Stimulated activated CD8-positive, alpha-beta memory T cell treated with anti-CD3 and anti-CD28 coated beads, Interleukin-12 subunit alpha, Interleukin-12 subunit beta, amount 100 ng/mL, for 24 hours (primary cell): Measurements from ENCODE around the gene PEX11G.

Experiments
- DNase-seq: peaks from one replicate; pipeline ENCODE4 v3.0.0-alpha.2; 2020; ENCODE audit errors: extremely low read depth

The PEX11G gene

DNA sequence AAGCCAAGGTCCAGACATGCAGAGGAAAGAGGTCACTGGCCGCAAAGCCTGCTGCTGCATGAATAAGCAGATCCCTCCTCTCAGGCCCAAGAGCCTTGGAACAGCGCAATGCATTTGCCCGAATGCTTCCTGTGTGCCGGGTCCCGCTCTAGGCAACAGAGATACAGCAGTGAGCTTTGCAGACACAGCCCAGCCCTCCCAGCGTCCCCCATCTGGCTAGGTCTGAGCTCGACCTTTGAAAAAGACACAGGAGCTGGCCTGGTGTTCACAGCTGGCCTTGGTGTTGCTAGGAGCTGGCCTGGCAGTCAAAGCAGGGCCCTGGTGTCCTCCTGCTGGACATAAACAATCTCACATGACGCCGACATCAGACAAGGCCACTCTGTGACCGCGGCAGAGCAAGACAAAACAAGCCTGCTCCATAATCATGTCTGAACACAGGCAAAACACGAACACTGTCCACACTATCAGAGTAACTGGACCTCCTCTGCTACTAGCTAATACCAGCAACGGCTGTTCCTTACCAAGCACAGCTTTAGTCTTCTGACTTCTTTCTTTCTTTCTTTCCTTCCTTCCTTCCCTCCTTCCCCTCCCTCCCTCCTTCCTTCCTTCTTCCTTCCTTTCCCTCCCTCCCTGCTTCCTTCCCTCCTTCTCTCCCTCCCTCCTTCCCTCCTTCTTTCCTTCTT lies 5.7 kb upstream of the PEX11G start:
- no peak for DNase-seq

DNA sequence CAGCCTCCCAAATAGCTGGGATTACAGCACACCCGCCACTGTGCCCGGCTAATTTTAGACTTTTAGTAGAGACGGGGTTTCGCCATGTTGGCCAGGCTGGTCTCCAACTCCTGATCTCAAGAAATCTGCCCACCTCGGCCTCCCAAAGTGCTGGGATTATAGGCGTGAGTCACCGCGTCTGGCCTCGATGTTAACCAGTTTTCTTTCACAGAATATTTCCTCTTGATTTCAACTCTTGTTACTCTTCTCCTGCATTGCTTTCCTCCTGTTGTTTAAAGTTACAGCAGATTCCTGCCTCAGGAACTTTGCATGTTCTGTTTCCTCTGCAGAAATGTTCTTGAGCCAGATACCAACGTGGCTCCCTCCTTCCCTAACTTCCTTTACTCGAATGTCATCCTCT lies 3.7 kb upstream of the PEX11G start:
- no peak for DNase-seq

DNA sequence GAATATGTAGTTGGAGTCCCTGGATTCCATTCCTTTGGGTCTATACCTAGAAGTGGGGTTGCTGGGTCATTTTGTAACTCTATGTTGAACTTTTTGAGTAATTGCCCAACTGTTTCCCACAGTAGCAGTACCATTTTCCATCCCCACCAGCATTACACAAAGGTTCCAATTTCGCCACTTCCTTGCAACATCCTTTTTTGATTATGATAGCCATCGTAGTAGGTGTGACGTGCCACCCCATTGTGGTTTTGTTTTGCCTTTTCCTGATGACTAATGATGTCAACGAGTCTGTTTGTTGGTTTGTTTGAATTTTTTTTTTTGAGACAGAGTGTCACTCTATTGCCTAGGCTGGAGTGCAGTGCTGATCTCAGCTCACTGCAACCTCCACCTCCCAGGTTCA lies 3.3 kb upstream of the PEX11G start:
- DNase-seq, result no peak

DNA sequence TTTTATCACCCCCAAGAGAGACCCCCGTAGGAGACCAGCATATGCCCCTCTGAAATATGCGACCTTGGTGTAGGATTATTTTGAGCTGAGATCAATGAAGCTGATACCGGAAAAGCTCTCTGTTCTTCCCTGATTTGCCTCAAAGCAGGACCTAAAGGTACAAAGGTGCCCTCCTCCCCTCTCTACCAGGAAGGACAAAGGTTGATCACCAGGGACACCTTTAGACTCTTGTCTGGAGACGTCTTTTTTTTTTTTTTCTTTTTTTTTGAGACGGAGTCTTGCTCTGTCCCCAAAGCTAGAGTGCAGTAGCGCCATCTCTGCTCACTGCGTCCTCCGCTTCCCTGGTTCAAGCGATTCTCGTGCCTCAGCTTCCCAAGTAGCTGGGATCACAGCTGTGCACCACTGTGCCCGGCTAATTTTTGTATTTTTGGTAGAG lies 792 bp upstream of the PEX11G start:
- DNase-seq, result no peak

DNA sequence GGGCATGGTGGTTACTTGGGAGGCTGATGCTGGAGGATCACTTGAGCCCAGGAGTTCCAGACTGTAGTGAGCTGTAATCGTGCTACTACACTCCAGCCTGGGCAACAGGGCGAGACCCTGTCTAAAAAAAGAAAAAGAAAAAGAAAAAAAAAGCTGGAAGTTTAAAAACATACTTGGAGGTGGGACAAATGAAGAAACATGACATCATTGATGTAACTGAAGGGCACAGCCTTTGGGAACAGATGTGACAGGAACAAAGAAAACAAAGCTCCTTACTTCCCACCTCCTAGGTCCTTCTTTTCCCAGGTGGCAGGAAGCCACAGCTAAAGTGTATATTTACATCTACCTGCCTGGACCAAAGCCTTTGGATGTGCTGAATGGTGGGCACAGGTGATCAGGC lies 1.9 kb downstream of the PEX11G start:
- no peak for DNase-seq

DNA sequence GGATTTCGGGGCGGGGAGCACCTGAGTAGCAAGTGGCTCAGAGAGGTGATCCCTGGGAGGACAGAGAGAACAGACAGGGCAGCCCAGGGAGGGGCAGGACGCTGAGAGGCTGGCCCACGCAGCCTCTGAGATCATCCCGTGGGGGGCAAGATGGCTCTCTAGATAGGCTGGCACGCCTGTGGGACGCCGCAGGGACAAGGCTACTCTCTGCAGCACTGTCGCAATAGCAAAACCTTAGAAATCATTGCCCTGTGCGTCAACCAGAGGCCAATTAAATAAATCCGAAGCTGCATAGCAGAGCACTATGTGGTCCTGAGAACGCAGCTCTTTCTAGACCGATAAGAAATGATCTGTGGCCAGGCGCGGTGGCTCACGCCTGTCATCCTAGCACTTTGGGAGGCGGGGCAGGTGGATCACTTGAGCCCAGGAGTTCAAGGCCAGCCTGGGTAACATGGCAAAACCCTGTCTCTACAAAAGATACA lies 5.1 kb downstream of the PEX11G start:
- no peak for DNase-seq

DNA sequence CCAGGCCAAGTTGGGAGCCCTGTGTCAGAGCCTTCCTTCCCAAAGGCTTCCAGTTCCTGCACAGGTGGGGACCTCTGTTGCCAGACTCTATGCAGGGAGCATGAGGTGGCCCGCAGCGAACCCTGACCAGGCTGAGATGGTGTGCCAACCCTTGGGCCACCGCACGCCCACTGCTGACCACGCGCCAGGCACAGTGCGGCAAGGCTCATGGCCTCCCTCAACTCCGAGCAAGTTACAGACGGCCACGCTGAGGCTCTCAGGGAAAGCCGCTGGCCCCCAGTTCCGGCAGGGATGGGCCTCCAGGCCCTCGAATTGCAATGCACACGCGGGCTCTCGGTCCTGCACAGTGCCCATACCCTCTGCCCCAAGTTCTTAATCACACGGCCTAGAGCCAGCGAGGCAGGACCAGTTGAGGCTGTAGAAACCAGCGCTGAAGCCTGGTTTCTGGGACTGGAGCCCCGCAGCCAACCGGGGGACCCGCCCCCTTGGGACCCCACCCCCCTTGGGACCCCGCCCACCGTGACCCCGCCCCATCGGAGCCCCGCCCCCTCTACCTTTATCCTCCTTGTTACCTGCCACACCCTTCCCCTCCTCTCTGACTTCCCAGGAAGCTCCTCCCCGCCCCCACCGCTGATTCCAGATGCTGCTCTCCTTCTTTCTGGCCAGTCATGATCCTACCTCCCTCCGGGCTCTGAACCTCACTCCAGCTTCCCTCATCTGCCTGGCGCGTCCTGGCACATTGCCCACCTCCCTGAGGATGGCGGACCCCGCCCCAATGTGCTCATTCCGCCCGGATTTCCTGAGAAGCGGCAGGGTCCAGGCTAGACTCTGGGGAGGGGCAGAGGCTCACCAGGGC lies 6.0 kb downstream of the PEX11G start:
- DNase-seq, result no peak

DNA sequence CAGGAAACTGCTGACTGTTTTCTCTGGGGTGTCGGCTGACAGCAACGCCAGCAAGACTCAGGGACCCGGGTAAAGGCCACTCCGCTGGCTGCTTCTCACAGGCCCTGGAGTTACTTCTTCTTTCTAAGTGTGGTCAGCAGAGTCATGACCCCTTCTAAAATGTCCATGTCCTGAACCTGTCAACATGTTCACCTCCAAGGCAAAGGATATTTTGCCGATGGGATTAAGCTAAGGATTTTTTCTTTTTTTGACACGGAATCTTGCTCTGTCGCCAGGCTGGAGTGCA lies 7.9 kb downstream of the PEX11G start:
- DNase-seq, result no peak

DNA sequence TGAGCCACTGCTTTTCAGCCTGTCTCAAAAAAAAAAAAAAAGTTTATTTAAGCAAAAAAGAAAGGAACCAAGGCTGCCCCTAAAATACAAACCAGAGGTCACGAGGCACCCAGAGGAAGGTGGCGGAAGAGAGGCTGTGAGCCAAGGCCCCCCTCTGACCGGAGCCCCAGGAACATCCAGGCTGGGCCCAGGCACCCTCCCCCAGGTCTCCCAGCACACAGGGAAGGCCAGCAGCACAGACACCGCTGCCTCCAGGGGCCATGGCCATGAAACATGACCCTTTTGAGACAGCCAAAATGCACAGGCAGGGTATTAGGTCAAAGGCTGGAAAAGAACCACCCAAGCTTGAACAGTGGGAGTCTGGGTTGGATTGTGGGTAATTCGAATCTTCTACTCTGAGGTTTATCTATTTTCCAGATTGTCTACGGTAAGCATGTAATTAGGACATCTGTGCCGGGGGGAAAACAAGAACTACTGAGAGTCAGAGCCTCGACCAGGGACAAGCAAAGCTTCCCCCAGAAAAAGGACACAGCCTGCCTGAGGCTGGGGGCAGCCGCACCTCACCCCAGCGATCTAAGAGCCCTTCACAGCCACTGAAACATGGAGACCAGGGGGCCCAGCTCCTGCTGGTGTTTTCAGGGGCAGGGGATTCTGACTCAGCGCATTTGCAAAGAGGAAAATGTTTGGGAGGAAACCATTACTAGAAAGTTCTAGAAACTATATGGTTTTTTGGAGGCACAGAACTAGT lies 8.4 kb downstream of the PEX11G start:
- DNase-seq, result no peak

DNA sequence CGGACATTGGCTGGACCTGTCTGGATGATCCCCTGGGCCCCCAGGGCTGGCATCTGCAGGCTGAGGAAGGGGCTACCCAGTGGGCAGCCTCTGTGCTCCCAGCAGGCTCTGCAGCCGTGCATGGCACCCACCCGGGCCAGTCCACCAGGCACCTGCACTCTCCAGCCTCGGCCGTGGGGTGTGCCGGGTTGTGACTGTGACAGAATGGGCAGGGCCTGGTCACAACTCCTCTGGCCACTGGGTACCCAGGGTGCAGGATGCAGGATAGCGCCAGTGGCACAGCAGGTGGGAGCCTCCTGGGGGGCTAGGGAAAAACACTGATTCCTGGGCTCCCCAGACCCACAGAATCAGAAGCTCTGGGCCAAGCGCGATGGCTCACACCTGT lies 10.0 kb downstream of the PEX11G start:
- no peak for DNase-seq

DNA sequence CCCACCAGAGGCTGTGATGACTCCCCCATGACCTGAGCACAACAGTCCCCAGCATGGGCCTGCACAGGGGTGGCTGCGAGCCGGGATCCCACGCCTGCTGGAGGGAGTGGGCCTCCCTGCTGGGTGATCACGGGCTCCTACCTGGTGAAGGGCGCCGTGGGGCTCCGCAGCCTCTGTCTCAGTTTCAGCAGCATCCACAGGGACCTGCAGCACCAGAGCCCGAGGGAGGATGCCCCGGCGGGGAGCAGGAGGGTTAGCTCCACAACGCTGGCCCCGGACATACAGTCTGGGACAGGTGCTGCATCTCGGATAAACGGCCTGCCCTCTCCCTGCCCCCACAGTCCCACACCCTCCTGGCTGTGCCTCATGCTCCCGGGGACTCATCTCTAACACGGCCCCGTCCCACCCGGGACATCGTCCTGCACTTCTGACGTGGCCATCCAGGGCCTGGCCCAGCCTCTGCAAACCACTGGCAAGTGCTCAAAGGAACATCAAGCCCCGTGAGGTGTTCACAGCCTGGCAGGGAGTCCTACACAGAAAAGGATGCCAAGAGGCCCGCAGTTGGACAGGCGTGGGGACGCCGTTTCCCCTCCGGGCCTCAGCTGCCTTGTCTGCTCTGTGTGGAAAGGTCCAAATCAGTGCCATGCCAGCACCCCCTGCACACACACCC lies 10.5 kb downstream of the PEX11G start:
- no peak for DNase-seq

DNA sequence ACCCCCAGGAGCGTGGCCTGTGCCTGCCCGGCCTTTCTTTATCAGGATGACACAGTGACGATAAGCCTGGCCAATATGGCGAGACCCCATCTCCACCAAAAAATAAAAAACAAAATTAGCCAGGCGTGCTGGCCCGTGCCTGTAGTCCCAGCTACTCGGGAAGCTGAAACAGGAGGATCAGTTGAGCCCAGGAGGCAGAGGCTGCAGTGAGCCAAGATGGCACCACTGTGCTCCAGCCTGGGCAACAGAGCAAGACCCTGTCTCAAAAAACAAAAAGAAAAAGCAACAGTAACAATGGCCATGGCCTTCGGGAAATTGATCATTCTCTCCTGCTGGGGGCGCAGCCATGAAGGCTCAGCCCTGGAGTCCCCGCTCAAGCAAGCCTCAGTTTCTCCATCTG lies 11.1 kb downstream of the PEX11G start:
- DNase-seq, result no peak

DNA sequence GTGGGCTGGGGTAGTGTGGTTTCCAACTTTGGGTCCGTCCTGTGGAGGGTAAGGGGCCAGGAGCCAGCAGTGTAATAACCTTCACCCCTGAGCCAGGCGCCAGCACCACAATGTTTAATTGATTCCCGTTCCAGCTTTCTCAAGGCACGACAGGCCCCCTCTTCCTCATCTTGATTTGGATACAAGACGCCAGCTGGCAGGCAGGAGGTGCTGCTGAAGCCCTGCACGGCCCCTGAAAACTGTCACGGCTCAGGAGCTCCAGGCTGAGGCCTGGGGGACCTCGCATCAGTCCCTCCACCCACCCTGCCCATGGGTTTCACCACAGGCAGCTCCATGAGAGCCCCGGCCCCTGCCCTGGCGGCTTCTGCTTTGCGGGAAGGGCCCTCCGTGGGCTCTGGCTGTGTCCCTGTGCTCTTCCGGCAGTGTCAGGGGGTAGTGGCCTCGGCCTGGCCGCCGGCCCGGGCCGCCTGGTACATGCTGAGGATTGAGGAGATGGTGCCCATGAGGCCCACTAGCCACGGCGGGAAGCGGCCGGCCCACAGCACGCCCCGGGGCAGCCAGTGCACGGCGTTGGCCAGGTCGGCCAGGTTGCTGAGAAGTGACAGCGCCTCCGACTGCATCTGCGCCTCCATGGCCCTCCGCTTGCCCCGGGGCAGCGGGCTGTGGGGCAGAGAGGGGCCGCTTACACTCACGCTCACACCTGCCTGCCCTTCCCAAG lies 11.9 kb downstream of the PEX11G start:
- no peak for DNase-seq

DNA sequence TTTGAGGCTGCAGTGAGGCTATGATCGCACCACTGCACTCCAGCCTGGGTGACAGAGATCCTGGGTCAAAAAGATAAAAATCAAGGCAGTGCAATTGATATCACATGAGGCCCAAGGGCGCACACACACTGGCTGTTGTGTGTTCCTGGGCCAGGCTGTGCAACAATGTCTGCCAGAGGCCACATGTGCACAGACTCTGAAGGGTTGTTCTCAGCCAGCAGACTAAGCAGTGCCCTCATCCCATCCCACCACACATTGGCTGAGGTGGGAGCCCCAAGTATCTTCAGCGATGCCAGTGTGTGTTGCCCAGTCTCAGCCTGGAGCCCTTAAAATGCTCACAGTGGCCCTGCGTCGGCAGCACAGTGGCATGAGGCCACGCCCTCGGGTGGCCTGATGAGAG lies 12.6 kb downstream of the PEX11G start:
- DNase-seq, result no peak

DNA sequence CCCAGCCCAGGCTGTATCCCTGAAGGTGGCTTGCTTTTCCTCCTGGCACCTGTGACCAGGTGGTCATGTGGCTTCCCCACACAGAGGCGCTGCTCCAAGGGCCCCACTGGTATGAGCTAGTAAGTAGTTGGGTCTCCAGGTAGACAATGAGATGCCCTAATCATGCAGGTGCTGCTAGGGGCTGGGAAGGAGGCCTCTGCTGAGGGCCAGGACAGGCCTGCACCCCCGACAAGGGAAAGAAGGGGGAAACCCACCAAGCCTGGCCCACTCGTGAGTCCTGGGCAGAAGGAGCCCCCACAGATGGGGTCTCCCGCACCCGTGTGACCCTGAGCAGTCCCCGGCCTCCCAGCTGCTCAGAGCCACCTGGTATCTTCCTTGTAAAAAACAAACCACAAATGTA lies 13.2 kb downstream of the PEX11G start:
- DNase-seq, result no peak

DNA sequence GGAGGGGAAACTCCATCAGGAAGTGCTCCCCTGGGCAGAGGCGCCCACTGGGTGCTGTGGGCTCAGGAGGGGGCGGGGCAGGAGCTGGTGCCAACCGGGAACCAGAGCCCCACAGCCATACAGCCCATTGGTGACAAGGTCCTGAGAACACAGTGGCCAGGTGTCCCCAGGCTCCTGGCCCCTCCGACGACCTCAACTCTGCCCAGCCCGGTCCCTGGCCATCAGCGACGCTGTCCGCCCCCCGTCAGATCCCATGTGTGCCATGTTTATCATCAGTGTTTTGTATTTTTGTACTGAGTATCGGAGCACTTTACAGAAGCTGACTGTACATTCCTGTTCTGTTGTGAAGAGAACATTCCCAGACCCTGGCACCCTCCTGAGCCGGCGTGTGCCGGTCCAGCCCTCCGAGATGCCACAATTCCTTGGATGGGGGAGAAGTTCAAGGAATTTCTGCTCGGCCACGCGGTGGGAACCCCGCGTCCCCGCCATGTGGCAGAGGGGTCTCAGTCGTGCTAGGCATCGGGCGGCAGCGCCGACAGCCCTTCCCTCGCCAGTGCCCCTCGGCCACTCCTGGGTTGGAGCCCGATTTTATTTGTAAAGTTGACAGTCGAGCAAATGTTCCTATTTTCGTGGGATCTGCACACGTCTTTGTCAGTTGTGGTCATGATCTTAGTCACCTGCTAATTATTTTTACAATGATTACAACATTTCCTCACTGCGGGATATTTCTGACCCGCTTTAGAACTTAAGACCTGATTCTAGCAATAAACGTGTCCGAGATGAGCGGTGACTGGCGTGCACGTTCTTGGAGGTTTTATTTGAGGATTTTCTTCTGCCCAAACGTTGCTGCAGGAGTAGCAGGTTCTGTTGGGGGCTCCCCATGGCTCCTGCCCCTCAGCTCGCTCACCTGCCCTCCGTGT lies 16.9 kb downstream of the PEX11G start:
- no peak for DNase-seq

DNA sequence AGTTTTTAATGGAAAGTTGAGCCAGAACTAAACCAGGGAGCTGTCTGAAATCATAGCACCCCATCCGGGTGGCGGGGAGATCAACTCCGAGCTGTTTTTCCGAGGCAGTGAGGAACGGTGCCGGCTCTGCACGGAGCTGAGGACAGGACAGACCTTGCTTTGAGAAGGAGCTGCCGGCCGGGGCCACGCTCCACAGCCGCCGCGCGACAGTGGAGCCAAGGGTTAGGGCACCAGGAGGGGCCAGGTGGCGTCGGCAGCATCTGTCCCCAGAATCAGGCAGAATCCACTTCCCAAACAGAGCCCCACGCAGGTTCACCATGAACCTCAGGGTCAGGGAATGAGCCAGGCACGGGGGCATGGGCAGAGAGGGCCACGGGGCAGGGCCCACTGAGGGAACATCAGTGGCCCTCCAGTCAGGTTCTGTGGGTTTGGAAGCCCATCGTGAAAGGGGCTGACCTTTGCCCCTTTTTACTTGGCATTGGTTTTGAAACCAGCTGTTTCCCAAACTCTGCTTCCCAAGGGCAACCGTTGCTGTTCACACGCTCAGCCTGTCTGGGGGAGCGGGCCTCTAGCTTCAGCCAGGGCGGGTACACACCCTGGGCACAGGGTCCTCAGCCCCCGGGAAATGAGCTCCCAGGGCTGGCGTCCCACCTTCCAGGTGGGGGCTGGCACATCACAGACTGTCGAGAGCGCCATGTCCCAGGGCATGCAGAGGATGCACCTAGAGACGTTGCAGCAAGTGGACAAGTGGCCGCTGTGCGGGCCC lies 18.1 kb downstream of the PEX11G start:
- DNase-seq, result no peak

DNA sequence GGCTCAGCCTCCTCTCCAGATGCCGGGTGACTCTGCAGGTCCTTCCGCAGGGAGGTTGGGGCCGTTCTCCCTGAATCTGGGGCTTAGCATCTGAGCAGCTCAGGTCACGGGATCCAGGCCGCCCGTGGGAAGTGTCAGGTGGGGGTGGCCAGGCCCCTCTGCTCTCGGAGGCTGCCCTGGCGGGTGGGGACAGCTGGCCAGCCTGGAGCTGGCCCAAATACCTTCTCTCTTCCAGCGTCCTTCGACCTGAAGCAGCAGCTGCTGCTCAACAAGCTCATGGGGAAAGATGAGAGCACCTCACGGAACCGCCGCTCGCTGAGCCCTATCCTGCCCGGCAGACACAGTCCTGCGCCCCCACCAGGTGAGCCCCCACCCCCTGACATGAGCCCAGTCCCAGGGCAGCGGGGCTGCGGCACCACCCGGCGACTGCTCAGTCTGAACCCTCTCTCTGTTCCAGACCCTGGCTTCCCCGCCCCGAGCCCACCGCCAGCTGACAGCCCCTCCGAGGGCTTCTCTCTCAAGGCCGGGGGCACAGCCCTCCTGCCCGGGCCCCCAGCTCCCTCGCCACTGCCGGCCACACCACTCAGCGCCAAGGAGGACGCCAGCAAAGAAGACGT lies 19.1 kb downstream of the PEX11G start:
- DNase-seq, result no peak

DNA sequence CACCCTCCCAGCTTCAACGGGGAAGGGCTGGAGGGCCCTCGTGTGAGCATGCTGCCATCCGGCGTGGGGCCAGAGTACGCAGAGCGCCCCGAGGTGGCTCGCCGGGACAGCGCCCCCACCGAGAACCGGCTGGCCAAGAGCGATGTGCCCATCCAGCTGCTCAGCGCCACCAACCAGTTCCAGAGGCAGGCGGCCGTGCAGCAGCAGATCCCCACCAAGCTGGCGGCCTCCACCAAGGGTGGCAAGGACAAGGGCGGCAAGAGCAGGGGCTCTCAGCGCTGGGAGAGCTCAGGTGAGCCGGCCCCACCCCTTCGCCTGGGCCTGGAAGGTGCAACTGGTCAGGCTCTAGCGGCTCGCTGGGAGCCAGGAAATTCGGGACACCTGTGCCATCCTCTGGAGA lies 20.0 kb downstream of the PEX11G start:
- DNase-seq, result no peak
